Hippocampal formation (tissue), 2 donors: ENCODE data around the gene GPATCH1.
"Not testable (repeated sequence)": the region's sequence is repeated elsewhere in the genome, so short reads cannot be mapped to it uniquely, and the experiment has no call there.

Experiments used
- DNase-seq, 2 donors: peaks; one replicate each; lab custom pipeline; 2025; lab: John Stamatoyannopoulos, UW

GPATCH1 gene, protein sequence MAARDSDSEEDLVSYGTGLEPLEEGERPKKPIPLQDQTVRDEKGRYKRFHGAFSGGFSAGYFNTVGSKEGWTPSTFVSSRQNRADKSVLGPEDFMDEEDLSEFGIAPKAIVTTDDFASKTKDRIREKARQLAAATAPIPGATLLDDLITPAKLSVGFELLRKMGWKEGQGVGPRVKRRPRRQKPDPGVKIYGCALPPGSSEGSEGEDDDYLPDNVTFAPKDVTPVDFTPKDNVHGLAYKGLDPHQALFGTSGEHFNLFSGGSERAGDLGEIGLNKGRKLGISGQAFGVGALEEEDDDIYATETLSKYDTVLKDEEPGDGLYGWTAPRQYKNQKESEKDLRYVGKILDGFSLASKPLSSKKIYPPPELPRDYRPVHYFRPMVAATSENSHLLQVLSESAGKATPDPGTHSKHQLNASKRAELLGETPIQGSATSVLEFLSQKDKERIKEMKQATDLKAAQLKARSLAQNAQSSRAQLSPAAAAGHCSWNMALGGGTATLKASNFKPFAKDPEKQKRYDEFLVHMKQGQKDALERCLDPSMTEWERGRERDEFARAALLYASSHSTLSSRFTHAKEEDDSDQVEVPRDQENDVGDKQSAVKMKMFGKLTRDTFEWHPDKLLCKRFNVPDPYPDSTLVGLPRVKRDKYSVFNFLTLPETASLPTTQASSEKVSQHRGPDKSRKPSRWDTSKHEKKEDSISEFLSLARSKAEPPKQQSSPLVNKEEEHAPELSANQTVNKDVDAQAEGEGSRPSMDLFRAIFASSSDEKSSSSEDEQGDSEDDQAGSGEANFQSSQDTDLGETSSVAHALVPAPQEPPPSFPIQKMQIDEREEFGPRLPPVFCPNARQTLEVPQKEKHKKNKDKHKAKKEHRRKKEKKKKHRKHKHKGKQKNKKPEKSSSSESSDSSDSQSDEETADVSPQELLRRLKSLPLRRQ

GRCh38 chr19:33080761-33081681 is at the start of gene GPATCH1:
Gene GPATCH1 (plus strand): TSS chr19:33081181. CDS start chr19:33081194, 13 bp downstream.
- DNase-seq, result peak; percentile 85 to 88

DNA sequence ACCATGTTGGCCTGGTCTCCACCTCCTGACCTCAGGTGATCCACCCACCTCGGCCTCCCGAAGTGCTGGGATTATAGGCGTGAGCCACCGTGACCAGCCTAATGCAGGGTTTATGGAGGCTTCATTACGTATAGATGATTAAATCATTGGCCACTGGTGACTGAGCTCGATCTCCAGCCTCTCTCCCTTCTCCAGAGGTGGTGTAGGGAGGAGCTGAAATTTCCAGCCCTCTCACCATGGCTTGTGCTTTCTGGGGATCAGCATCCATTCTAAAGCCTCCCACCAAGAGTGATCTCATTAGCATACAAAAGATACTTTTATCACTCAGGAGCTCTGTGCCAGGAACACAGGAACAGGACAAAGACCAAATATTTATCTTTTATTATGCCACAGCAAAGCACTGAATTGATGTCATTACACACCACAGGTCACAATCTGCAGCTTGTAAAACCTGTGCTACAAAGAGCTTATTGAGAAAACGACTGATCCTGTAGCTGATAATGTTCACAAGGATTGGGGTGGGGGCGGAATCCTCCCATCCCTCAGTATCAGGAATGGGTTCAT is 48.7 kb upstream of the GPATCH1 start:
- DNase-seq, result no peak

- DNase-seq, result no peak
Measured at GRCh38 chr19:33035461-33035860, 45.5 kb upstream of the GPATCH1 start.

GRCh38 chr19:33036370-33037167 is 44.4 kb upstream of the GPATCH1 start:
- not testable (repeated sequence) for DNase-seq

GRCh38 chr19:33037168-33038025 is 43.6 kb upstream of the GPATCH1 start:
- not testable (repeated sequence) for DNase-seq

- DNase-seq, result no peak
Measured at GRCh38 chr19:33039108-33039599, 41.8 kb upstream of the GPATCH1 start.

- no peak for DNase-seq
Measured at GRCh38 chr19:33039815-33040214, 41.2 kb upstream of the GPATCH1 start.

- peak; percentile 15 to 39 for DNase-seq
Measured at GRCh38 chr19:33040994-33041827, 39.8 kb upstream of the GPATCH1 start.

DNA sequence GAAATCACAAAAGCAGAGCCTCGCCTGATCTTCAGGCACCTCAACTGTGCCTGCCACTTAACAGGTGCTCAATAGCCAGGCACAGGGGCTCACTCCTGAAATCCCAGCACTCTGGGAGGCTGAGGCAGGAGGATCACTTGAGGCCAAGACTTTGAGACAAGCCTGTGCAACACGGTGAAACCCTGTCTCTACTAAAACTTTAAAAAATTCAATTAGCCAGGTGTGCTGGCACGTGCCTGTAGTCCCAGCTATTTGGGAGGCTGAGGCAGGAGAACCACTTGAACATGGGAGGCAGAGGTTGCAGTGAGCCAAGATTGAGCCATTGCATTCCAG is 39.2 kb upstream of the GPATCH1 start:
- not testable (repeated sequence) for DNase-seq

GRCh38 chr19:33047422-33047821 is 33.6 kb upstream of the GPATCH1 start:
- DNase-seq, result no peak

DNA sequence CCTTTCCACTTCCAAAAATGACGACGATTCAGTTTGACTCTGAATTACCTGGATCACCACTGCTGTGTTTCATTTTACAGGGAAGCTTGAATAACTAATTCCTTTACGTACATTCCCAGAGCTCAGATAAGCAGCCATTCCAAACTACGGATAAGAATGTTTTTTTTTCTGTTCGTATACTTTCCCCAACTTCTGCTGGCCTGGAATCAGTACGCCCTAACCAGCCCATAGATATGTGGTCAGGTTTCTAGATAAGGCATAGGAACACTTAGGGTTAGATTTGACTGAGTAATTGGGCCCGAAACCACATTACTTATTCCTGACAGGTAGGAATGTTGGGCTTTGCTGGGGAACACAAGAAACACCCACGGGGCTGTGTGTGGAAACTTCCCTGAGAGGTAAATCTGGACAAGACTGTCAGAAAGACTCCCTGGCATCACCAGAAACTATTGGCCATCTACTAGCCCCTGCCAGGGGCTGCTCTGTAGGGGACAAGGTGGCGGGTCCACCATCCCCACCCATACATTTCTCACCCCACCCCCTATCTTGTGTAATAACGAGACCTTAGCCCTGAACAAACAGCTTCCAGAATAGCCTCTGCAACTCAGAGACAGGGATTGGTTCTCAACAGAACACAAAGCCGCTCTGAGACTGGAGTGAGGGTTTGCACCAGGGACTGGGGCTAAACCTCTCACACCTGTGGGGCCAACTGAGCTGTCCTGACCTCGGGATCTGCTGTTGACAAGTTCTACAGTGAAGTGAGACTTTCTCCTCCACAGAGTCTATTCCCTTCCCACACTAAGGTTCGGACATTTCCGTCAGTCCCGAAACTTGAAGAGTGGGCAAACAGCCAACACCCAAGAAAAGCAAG is 31.9 kb upstream of the GPATCH1 start:
- DNase-seq, result no peak

DNA sequence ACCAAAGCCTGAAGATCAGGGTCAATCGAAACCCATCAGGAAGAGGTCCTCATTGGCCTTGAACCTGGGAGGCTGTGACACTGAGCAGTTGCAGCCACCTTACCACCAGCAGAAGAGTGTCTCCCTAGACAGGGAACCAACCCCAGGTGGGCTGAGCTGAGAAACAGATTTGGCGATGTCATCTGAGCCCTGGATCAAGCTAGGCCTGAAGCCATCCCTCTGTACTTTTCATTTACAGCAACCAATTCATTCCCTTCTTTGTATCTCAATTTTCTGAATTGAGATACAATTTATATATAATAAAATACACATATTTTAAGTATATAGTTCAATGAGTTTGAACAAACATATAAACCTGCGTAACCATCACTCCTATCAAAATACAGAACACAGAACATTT is 30.9 kb upstream of the GPATCH1 start:
- no peak for DNase-seq

DNA sequence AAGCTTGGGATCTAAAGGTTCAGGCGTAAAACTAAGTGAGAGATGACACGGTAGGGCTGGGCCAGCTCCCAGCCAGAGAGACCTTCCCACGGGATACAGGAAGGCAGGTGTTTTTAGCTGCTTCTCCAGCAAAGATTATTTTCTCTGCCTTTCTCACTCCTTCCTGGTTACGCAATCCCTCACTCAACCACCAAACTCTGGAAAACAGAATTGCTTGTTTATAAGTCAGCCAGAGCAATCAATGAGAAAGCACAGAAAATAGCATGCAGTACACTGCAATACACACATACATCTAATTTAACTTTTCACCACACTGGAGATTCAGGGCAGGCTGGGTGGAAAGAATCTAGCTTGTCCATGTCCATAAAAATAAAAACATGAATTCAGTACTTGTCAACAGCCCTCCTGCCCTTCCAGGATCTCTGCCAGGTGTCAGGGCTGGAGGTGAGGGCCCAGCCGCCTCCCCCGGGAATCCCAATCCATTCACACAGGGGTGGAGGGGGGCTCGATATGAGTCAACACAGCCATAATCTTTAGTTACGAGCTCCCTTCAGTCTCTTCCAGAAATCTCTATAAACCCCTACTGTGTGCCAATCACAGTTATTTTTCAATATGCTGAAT is 28.5 kb upstream of the GPATCH1 start:
- peak in 1 of 2 donors; percentile 3 for DNase-seq

GRCh38 chr19:33054623-33055022 is 26.4 kb upstream of the GPATCH1 start:
- DNase-seq, result no peak

GRCh38 chr19:33055718-33056117 is 25.3 kb upstream of the GPATCH1 start:
- DNase-seq, result no peak

GRCh38 chr19:33060586-33060985 is 20.4 kb upstream of the GPATCH1 start:
- no peak for DNase-seq

GRCh38 chr19:33062902-33063301 is 18.1 kb upstream of the GPATCH1 start:
- no peak for DNase-seq
